CD8-positive, alpha-beta memory T cell (primary cell): ENCODE measurements around the gene TRIM33. TPM values are rescaled to one million over a fixed set of nuclear protein-coding genes. Genes with fewer than 3 reads are reported as not detected.
"Not testable (repeated sequence)": the region's sequence is repeated elsewhere in the genome, so short reads cannot be mapped to it uniquely, and the experiment has no call there.

ENCODE experiments used
- CTCF ChIA-PET: fragments of 350-600 bp; sonication (Branson Sonifier 250); formaldehyde crosslinking; loops from one replicate; lab custom pipeline; 2021; ENCODE audit warnings: antibody characterized with exemption; lab: Charles Lee
- POLR2A ChIA-PET: fragments of 350-600 bp; sonication (Branson Sonifier 250); formaldehyde crosslinking; loops from one replicate; lab custom pipeline; 2021; ENCODE audit warnings: antibody characterized with exemption; lab: Charles Lee
- DNase-seq, 5 donors: peaks; one replicate each; pipeline versions ENCODE4 v3.0.0 to v3.0.0-alpha.2; 2020 to 2022; ENCODE audit warnings: mixed read lengths in 1 of 5
- H3K27ac ChIP-seq: one replicate; pipeline ENCODE4 v1.7.0; 2013; ENCODE audit warnings: low read depth, mild to moderate bottlenecking, low read length, moderate library complexity
- H3K27me3 ChIP-seq: 2 replicates; pipeline ENCODE4 v1.7.0; 2013; ENCODE audit warnings: low read length, mild to moderate bottlenecking; ENCODE audit not compliant: insufficient read depth, poor library complexity, severe bottlenecking
- H3K36me3 ChIP-seq: 2 replicates; pipeline ENCODE4 v1.7.0; 2013; ENCODE audit warnings: mild to moderate bottlenecking, low read length, moderate library complexity; ENCODE audit not compliant: insufficient read depth
- H3K4me1 ChIP-seq: 2 replicates; pipeline ENCODE4 v1.7.0; 2013; ENCODE audit warnings: mild to moderate bottlenecking, low read length, moderate library complexity; ENCODE audit not compliant: insufficient read depth
- H3K4me3 ChIP-seq: 2 replicates; pipeline ENCODE4 v1.7.0; 2013; ENCODE audit warnings: mild to moderate bottlenecking, low read length
- H3K9me3 ChIP-seq: 2 replicates; pipeline ENCODE4 v1.7.0; 2013; ENCODE audit warnings: mild to moderate bottlenecking, low read length
- H3K27ac Mint-ChIP-seq, 8 donors: one replicate each; pipeline ENCODE4 v1.8.0; 2020 to 2021; ENCODE audit warnings: mixed read lengths in 8 of 8, mild to moderate bottlenecking in 6 of 8, inconsistent platforms in 3 of 8, moderate library complexity in 3 of 8
- H3K27me3 Mint-ChIP-seq, 2 donors: one replicate each; pipeline ENCODE4 v1.8.0; 2020 to 2021; ENCODE audit warnings: mixed read lengths in 2 of 2, mild to moderate bottlenecking in 1 of 2, moderate library complexity in 1 of 2
- H3K36me3 Mint-ChIP-seq, 3 donors: one replicate each; pipeline ENCODE4 v1.8.0; 2020 to 2021; ENCODE audit warnings: mixed read lengths in 3 of 3, inconsistent platforms in 1 of 3, mild to moderate bottlenecking in 1 of 3
- H3K4me1 Mint-ChIP-seq, 3 donors: one replicate each; pipeline ENCODE4 v1.8.0; 2020 to 2021; ENCODE audit warnings: mixed read lengths in 3 of 3, inconsistent platforms in 1 of 3, mild to moderate bottlenecking in 1 of 3
- H3K4me3 Mint-ChIP-seq, 7 donors: one replicate each; pipeline ENCODE4 v1.8.0; 2020 to 2021; ENCODE audit warnings: mixed read lengths in 7 of 7, mild to moderate bottlenecking in 6 of 7, moderate library complexity in 4 of 7, inconsistent platforms in 2 of 7
- H3K9me3 Mint-ChIP-seq, 5 donors: one replicate each; pipeline ENCODE4 v1.8.0; 2020 to 2022; ENCODE audit warnings: mixed read lengths in 5 of 5, mild to moderate bottlenecking in 3 of 5, moderate library complexity in 2 of 5, inconsistent platforms in 1 of 5
- polyA plus RNA-seq: library from polyadenylated mRNA; unstranded; fragments of 300-500 nt; fragmentation: Illumina TruSeq; gene quantifications from one replicate; pipeline ENCODE4 v1.2.3, GENCODE V29; 2021
- total RNA-seq, 2 experiments: library from RNA; stranded (reverse); gene quantifications; one replicate each; pipeline ENCODE4 v1.2.3, GENCODE V29; 2021

The TRIM33 gene
- total and polyA plus RNA-seq, 3 experiments from 2014 or later = 32.0 to 45.3 (median 35.6) TPM

GRCh38 chr1:114431026-114431425 is 80.0 kb downstream of the TRIM33 start:
- Mint-ChIP-seq H3K9me3 (no peaks in the 10 kb centered on the region), H3K27ac (no peak overlapping the region)
- H3K27ac ChIP-seq = no peak overlapping the region

GRCh38 chr1:114428083-114428754 is 82.8 kb downstream of the TRIM33 start:
- no peak overlapping the region for H3K27ac ChIP-seq
- DNase-seq = peak in 2 of 5 donors; percentile 1 to 17
- Mint-ChIP-seq H3K27me3 (no peaks in the 10 kb centered on the region), H3K4me3 (no peak overlapping the region), H3K36me3 (peaks cover 4 to 73% (median 11%) of the 10 kb centered on the region in 3 donors), H3K9me3 (no peaks in the 10 kb centered on the region), H3K27ac (peak overlapping the region in 3 of 8 donors; percentile 66 to 78 (median 70)), H3K4me1 (peaks cover 3 to 7% (median 3%) of the 10 kb centered on the region in 3 donors)
- no peaks in the 10 kb centered on the region for H3K4me1 ChIP-seq
- no peak overlapping the region for H3K4me3 ChIP-seq
- H3K27me3 ChIP-seq = no peaks in the 10 kb centered on the region
- POLR2A ChIA-PET = interaction anchor here (0.6 kb wide), 1 partner anchor 9 kb away, joined by 4 read pairs; no protein-coding TSS in a partner anchor
- H3K36me3 ChIP-seq = peaks cover 28% of the 10 kb centered on the region
- no peaks in the 10 kb centered on the region for H3K9me3 ChIP-seq
- CTCF ChIA-PET = interaction anchor here (0.9 to 1.6 kb wide), 3 partner anchors 10 to 40 kb away, joined by 3 to 4 read pairs (median 4); no protein-coding TSS in a partner anchor

More at GRCh38 chr1:114431026-114431425, 80.0 kb downstream of the TRIM33 start:
- no peak for DNase-seq
- H3K4me3 ChIP-seq = no peak overlapping the region
- Mint-ChIP-seq H3K27me3 (no peaks in the 10 kb centered on the region), H3K4me3 (no peak overlapping the region), H3K36me3 (peaks cover 0 to 57% (median 4%) of the 10 kb centered on the region in 3 donors), H3K4me1 (peaks cover 12 to 18% (median 18%) of the 10 kb centered on the region in 3 donors)
- peaks cover 18% of the 10 kb centered on the region for H3K36me3 ChIP-seq
- CTCF ChIA-PET = no interaction called here
- POLR2A ChIA-PET = no interaction called here
- H3K27me3 ChIP-seq = no peaks in the 10 kb centered on the region
- no peaks in the 10 kb centered on the region for H3K9me3 ChIP-seq
- no peaks in the 10 kb centered on the region for H3K4me1 ChIP-seq

- Histone ChIP-seq H3K4me1 (no peaks in the 10 kb centered on the region), H3K27ac (no peak overlapping the region), H3K36me3 (peaks cover 28% of the 10 kb centered on the region), H3K27me3 (no peaks in the 10 kb centered on the region), H3K9me3 (no peaks in the 10 kb centered on the region), H3K4me3 (no peak overlapping the region)
- H3K4me3 Mint-ChIP-seq = no peak overlapping the region
- POLR2A ChIA-PET = no interaction called here
- DNase-seq = no peak
- H3K36me3 Mint-ChIP-seq = peaks cover 4 to 71% (median 11%) of the 10 kb centered on the region in 3 donors
- CTCF ChIA-PET = interaction anchor here (0.9 to 1.6 kb wide), 3 partner anchors 11 to 41 kb away, joined by 3 to 4 read pairs (median 4); no protein-coding TSS in a partner anchor
- H3K27me3 Mint-ChIP-seq = no peaks in the 10 kb centered on the region
- no peaks in the 10 kb centered on the region for H3K9me3 Mint-ChIP-seq
- peak overlapping the region in 3 of 8 donors; percentile 4 to 67 (median 7) for H3K27ac Mint-ChIP-seq
- peaks cover 3 to 7% (median 3%) of the 10 kb centered on the region in 3 donors for H3K4me1 Mint-ChIP-seq
Measured at GRCh38 chr1:114427612-114428011, 83.4 kb downstream of the TRIM33 start.

GRCh38 chr1:114423455-114423854 is 87.5 kb downstream of the TRIM33 start:
- no peaks in the 10 kb centered on the region for H3K27me3 ChIP-seq
- ChIA-PET CTCF (interaction anchor here (1.3 kb wide), 1 partner anchor 77 kb away, joined by 6 read pairs; no protein-coding TSS in a partner anchor), POLR2A (interaction anchor here (0.7 kb wide), 1 partner anchor 412 kb away, joined by 4 read pairs; no protein-coding TSS in a partner anchor)
- no peak for DNase-seq
- H3K4me3 ChIP-seq = no peak overlapping the region
- no peaks in the 10 kb centered on the region for H3K4me1 ChIP-seq
- H3K36me3 ChIP-seq = peaks cover 49% of the 10 kb centered on the region
- H3K27ac Mint-ChIP-seq = no peak overlapping the region
- no peaks in the 10 kb centered on the region for H3K9me3 Mint-ChIP-seq
- H3K4me1 Mint-ChIP-seq = peaks cover 0 to 3% (median 2%) of the 10 kb centered on the region in 3 donors
- H3K36me3 Mint-ChIP-seq = peaks cover 14 to 84% (median 34%) of the 10 kb centered on the region in 3 donors
- no peaks in the 10 kb centered on the region for H3K9me3 ChIP-seq
- no peaks in the 10 kb centered on the region for H3K27me3 Mint-ChIP-seq
- no peak overlapping the region for H3K27ac ChIP-seq
- H3K4me3 Mint-ChIP-seq = no peak overlapping the region

GRCh38 chr1:114418948-114419347 is 92.1 kb downstream of the TRIM33 start:
- H3K4me1 ChIP-seq, H3K27ac Mint-ChIP-seq, DNase-seq, H3K27ac ChIP-seq, H3K9me3 Mint-ChIP-seq, H3K4me3 ChIP-seq, H3K4me3 Mint-ChIP-seq, H3K27me3 ChIP-seq, H3K4me1 Mint-ChIP-seq, H3K27me3 Mint-ChIP-seq, H3K9me3 ChIP-seq, CTCF ChIA-PET: not testable (repeated sequence)
- peaks cover 25% of the 10 kb centered on the region for H3K36me3 ChIP-seq
- POLR2A ChIA-PET = interaction anchor here (0.6 kb wide), 1 partner anchor 10 kb away, joined by 4 read pairs; no protein-coding TSS in a partner anchor
- H3K36me3 Mint-ChIP-seq = peaks cover 10 to 77% (median 50%) of the 10 kb centered on the region in 3 donors

- Mint-ChIP-seq H3K36me3 (peaks cover 33 to 86% (median 37%) of the 10 kb centered on the region in 3 donors), H3K4me1 (no peaks in the 10 kb centered on the region), H3K27ac (no peak overlapping the region), H3K4me3 (no peak overlapping the region), H3K27me3 (no peaks in the 10 kb centered on the region), H3K9me3 (no peaks in the 10 kb centered on the region)
- no peak for DNase-seq
- ChIA-PET CTCF (no interaction called here), POLR2A (interaction anchor here (0.7 kb wide), 1 partner anchor 8 kb away, joined by 8 read pairs; no protein-coding TSS in a partner anchor)
- no peaks in the 10 kb centered on the region for H3K27me3 ChIP-seq
- peaks cover 4% of the 10 kb centered on the region for H3K36me3 ChIP-seq
- no peaks in the 10 kb centered on the region for H3K4me1 ChIP-seq
- no peak overlapping the region for H3K27ac ChIP-seq
- H3K9me3 ChIP-seq = no peaks in the 10 kb centered on the region
- no peak overlapping the region for H3K4me3 ChIP-seq
Measured at GRCh38 chr1:114397601-114398000, 113.4 kb downstream of the TRIM33 start.

GRCh38 chr1:114395863-114396262 is 115.1 kb downstream of the TRIM33 start:
- no peaks in the 10 kb centered on the region for H3K4me1 ChIP-seq
- DNase-seq = no peak
- ChIA-PET POLR2A (no interaction called here), CTCF (no interaction called here)
- H3K4me3 ChIP-seq = no peak overlapping the region
- no peak overlapping the region for H3K27ac ChIP-seq
- no peaks in the 10 kb centered on the region for H3K27me3 ChIP-seq
- Mint-ChIP-seq H3K27me3 (no peaks in the 10 kb centered on the region), H3K36me3 (peaks cover 32 to 81% (median 42%) of the 10 kb centered on the region in 3 donors), H3K4me1 (no peaks in the 10 kb centered on the region), H3K4me3 (no peak overlapping the region), H3K27ac (no peak overlapping the region), H3K9me3 (no peaks in the 10 kb centered on the region)
- no peaks in the 10 kb centered on the region for H3K9me3 ChIP-seq
- H3K36me3 ChIP-seq = peaks cover 4% of the 10 kb centered on the region

GRCh38 chr1:114390960-114391359 is 120.0 kb downstream of the TRIM33 start:
- Histone ChIP-seq H3K27ac (no peak overlapping the region), H3K36me3 (no peaks in the 10 kb centered on the region), H3K9me3 (no peaks in the 10 kb centered on the region), H3K4me3 (no peak overlapping the region), H3K4me1 (no peaks in the 10 kb centered on the region), H3K27me3 (no peaks in the 10 kb centered on the region)
- Mint-ChIP-seq H3K36me3 (peaks cover 17 to 40% (median 36%) of the 10 kb centered on the region in 3 donors), H3K4me3 (no peak overlapping the region), H3K4me1 (no peaks in the 10 kb centered on the region), H3K27ac (no peak overlapping the region), H3K27me3 (no peaks in the 10 kb centered on the region), H3K9me3 (peaks cover 10 to 20% (median 15%) of the 10 kb centered on the region in 5 donors)
- POLR2A ChIA-PET = no interaction called here
- CTCF ChIA-PET = interaction anchor here (0.9 kb wide), 1 partner anchor 44 kb away, joined by 3 read pairs; no protein-coding TSS in a partner anchor
- DNase-seq = no peak
